A172 (cell line): ENCODE measurements around the gene TAF1B. TPM values are rescaled to one million over a fixed set of nuclear protein-coding genes. Genes with fewer than 3 reads are reported as not detected.

ENCODE experiments used
- DNase-seq: peaks from one replicate; pipeline ENCODE4 v3.0.0-alpha.2; 2015; ENCODE audit warnings: low spot score
- total RNA-seq: library from RNA; depleted of rRNA; stranded (reverse); fragments of >200 nt; shearing (Covaris generic); gene quantifications from 2 replicates; pipeline ENCODE4 v1.2.3, GENCODE V29; 2014; rRNA removed

The TAF1B gene
- total RNA-seq, 1 experiment from 2014 or later: 47.8 TPM

- DNase-seq: no peak
These were observed 140.3 kb downstream of the TAF1B start for GRCh38 chr2:9983401-9984216.

Other genes starting within 250 kb of the TAF1B start
- 746 and 807 TPM in 2 replicates for gene YWHAQ, start 212.5 kb upstream of the TAF1B start, total RNA-seq
- 0.57 and 3.8 TPM in 2 replicates for gene GRHL1, start 108.2 kb downstream of the TAF1B start, total RNA-seq
- gene KLF11, start 200.1 kb downstream of the TAF1B start, total RNA-seq: 18.7 and 21.4 TPM in 2 replicates
- 4.0 and 5.9 TPM in 2 replicates for gene CYS1, start 236.9 kb downstream of the TAF1B start, total RNA-seq